Umbilical cord (tissue), 2 donors: ENCODE results near the gene PLXNB3. TPM values are rescaled to one million over a fixed set of nuclear protein-coding genes. Genes with fewer than 3 reads are reported as not detected.
"Not testable (repeated sequence)": the region's sequence is repeated elsewhere in the genome, so short reads cannot be mapped to it uniquely, and the experiment has no call there.

Experiments
- DNase-seq: peaks from one replicate; pipeline ENCODE4 v3.0.0-alpha.2; 2015; ENCODE audit warnings: low spot score
- total RNA-seq: library from RNA; depleted of rRNA; stranded (reverse); fragments of >200 nt; gene quantifications from one replicate; pipeline ENCODE4 v1.2.3, GENCODE V29; 2014; ENCODE audit warnings: low replicate concordance; ENCODE audit not compliant: insufficient read depth

Gene PLXNB3
- total RNA-seq, result 23.6 TPM

DNA sequence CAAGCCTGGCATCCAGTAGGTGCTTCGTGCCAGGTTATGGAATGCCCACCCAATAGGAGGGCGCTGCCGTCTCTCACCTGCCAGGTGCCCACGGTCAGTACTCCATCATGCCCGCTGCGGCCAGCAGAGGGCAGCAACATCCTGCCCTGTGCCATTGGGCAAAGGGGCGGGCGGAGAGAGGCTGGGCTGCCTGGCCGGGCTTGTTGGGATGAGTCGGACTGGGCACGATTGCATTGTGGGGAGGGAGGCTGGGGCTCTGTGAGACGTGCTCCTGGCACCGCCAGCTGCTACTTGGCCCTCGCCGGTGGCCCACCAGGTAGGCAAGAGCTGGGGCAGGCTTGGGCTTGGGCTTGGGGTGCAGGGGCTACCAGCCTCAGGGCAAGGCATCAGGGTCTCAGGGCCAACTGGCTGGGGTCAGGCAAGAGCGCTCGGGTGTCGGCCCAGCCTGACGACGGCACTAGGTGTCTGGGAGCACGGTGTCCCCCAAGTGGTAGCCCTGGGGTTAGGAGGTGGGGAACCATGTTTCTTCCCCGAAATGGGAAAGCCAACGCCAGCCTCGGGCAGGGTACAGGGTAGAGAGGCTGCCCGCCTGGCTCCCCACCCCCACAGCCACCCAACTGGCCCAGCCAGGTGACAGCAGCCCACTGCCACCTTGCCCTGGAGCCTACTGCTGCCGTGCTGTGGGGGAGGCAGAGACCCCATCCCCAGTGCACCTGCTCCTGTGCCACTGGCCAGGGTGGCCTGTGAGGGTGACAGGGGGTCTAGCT, at the start of gene PLXNB3:
PLXNB3 (plus strand) TSS at position 261 of the 767 bp plus-strand sequence. CDS start 1,287 bp downstream, outside the sequence.
- peak; percentile 61 for DNase-seq

DNA sequence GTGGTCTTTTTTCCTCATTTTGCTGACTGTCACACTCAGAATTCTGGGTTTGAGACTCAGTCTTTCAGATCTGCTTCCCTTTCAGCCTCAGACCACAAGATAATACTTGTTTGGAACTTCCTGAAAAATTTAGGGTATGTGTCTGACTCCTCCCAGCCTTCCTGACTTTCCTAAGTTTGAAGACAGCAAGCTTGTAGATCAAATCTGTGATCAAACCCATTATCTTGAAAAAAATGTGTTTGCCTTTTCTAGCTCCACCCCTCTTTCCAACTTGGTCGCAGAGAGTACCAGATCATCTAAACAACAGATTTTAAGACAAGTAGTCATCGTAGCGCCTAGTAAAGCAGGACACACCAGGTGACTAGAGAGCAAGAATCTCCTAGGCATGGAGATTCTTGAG, 49.8 kb upstream of the PLXNB3 start:
- no peak for DNase-seq

DNA sequence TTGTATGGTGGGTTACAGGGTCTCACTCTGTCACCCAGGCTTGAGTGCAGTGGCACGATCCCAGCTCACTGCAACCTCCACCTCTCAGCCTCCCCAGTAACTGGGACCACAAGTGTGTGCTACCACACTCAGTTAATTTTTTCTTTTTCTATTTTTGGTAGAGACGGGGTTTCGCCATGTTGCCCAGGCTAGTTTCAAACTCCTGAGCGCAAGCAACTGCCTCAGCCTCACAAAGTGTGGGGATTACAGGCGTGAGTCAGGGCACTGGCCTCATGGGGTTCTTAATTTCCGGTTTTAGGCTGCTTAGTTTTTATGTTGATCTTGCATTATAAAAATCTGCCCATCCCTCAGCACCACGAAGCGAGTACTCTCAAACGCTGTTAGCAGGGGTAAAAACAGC, 46.6 kb upstream of the PLXNB3 start:
- DNase-seq, result no peak

DNA sequence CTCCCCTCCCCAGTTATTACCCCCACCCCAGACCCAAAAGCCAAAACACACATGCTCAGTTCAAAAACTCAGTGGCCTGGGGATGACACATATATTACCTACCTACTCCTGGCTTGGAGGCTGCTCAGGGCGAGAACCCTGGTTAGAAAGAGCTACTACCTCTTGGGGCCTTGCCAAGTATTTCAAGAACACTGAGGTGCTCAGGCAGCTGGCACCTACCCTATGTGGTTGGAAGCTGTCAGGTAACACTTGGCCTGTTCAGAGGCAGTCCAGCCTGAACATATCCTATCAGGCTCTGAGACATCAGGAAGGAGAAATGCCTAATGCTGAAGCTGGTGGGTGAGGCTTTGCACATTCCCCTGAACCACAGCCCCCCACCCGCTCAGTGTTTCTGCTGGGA, 44.8 kb upstream of the PLXNB3 start:
- DNase-seq, result no peak

DNA sequence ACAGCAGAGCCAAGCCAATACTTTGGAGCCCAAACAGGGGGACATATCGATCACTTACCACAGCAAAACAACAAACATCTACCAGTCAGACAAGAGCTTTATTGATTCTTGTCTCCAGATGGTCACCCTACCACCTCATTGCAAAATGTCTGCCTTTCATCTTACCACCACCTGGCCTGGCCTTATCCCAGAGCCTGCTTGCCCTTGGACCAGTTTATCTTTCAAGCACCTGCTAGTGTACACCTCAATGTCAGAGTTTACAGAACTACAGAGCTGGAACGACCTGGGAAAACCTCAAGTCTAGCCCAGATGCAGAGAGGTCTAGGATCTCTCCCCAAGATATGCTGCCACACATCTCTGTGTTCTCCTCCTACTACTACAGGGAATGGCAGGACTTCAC, 44.3 kb upstream of the PLXNB3 start:
- DNase-seq, result no peak

DNA sequence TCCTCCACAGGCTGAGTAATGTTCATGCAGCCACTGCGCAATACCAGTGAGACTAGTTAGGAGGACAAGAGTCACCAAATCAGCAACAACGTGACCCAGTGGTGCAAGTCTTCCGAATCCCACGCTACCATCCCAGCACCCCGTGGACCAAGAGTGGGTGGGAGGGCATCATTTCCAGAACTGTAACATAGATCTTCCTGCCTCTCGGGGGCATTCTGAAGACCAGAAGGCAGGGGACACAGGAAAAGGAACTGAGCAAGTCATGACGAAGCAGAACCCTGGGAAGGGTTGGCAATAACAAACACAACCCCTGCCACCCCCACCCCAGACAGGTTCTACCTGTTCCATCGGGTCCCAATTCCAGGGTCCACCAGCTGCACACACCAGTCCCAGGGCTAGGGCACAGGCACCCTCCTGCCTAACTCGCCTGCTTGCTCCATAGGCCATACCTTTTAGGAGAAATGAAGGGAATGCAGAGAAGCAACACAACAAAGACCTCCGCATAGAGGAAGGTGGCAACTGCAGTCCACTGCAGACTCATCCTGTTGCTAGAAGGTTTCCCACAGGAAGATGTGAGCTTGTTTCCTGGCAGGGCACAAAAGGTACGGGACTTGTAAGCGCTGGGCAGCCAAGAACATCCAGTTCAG, 41.2 kb upstream of the PLXNB3 start:
- no peak for DNase-seq

DNA sequence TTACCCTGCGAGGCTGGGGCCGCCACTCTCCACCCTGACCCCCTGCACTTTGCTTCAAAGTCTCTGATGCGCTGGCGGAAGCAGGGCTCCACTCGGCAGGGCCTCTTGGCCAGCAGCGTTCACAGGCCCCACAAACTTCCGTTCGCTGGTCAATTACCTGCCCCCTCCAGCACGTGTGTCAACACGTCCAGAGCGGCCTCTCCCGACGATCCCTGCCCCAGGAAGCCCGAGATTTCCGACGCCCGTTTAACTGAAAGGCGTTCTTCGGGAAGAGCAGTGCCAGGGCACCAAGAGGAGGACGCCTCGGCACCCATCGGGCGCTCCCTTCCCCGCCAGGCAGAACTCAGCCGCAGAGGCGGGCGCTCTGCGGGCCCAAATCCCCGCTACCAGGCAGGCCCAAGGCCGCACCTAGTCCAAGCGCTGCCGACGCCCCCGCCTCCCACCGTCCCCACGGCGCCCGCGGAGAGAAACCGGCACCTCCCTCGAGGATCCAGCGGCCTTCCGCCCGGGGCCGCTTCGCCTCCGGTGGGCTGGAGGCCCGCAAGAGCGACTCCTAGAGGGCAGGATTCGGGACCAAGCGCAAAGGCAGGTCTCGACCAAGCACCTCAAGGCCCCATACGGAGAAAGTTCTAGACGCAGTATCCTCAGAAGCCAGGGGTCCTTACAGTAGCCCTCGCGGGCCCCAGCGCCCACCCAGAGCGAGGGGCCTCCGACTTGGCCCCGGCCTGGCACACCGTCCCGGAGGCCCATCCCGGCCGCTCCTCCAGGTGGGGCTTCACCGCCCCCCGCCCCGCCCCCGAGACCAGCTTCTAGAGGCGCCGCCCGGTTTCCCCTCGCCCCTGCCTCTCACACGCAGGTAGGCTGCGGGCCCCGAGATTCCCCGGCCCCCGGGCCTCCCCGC, 40.4 kb upstream of the PLXNB3 start:
- DNase-seq, result peak; percentile 31

DNA sequence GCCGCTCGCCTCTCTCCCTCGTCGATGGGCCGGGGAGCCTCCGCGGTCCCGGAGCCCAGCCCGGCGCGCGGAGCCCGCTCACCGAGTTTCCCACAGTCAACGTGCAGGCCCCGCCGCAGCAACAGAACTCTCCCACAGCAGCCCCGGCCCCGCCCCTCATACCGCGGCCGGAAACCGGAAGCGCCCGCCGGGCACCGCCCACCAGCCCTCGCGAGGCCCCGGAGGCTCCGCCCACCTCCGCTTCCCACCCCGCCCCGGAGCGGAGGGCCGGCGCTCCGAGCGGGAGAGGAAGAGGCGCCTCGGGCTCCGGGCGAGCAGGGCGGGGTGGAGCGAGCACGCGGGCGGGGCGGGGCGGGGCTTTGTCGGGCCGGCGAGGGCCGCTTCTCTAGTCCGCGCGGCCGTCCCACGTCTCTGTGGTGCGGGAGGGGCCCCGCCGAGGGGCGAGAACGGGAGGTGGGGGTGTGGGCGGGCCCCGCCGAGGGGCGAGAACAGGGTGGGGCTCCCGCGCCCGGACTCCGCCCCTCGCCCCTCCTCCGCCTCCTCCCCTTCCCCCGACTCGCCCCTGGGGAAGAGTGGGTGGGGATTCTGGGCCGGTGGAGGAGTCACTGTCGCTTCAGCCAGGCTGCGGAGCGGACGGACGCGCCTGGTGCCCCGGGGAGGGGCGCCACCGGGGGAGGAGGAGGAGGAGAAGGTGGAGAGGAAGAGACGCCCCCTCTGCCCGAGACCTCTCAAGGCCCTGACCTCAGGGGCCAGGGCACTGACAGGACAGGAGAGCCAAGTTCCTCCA, 39.6 kb upstream of the PLXNB3 start, which contains the start of the genes ABCD1 and BCAP31:
ABCD1 (plus strand) TSS at position 605 of the 787 bp plus-strand sequence. CDS start 411 bp downstream, outside the sequence.
BCAP31 (minus strand) TSS at position 136 of the 787 bp plus-strand sequence. CDS start 1,143 bp downstream, outside the sequence.
- DNase-seq, result peak; percentile 90

DNA sequence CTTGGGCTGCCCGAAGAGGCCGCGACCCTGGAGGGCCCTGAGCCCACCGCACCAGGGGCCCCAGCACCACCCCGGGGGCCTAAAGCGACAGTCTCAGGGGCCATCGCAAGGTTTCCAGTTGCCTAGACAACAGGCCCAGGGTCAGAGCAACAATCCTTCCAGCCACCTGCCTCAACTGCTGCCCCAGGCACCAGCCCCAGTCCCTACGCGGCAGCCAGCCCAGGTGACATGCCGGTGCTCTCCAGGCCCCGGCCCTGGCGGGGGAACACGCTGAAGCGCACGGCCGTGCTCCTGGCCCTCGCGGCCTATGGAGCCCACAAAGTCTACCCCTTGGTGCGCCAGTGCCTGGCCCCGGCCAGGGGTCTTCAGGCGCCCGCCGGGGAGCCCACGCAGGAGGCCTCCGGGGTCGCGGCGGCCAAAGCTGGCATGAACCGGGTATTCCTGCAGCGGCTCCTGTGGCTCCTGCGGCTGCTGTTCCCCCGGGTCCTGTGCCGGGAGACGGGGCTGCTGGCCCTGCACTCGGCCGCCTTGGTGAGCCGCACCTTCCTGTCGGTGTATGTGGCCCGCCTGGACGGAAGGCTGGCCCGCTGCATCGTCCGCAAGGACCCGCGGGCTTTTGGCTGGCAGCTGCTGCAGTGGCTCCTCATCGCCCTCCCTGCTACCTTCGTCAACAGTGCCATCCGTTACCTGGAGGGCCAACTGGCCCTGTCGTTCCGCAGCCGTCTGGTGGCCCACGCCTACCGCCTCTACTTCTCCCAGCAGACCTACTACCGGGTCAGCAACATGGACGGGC, 38.8 kb upstream of the PLXNB3 start:
- no peak for DNase-seq

DNA sequence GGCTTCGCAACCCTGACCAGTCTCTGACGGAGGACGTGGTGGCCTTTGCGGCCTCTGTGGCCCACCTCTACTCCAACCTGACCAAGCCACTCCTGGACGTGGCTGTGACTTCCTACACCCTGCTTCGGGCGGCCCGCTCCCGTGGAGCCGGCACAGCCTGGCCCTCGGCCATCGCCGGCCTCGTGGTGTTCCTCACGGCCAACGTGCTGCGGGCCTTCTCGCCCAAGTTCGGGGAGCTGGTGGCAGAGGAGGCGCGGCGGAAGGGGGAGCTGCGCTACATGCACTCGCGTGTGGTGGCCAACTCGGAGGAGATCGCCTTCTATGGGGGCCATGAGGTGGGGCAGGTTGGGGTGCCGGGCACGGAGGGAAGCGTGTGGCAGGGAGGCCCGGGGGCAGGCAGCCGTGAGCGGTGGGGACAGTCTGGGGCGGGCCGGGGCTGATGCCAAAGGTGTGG, 38.2 kb upstream of the PLXNB3 start:
- DNase-seq, result no peak

DNA sequence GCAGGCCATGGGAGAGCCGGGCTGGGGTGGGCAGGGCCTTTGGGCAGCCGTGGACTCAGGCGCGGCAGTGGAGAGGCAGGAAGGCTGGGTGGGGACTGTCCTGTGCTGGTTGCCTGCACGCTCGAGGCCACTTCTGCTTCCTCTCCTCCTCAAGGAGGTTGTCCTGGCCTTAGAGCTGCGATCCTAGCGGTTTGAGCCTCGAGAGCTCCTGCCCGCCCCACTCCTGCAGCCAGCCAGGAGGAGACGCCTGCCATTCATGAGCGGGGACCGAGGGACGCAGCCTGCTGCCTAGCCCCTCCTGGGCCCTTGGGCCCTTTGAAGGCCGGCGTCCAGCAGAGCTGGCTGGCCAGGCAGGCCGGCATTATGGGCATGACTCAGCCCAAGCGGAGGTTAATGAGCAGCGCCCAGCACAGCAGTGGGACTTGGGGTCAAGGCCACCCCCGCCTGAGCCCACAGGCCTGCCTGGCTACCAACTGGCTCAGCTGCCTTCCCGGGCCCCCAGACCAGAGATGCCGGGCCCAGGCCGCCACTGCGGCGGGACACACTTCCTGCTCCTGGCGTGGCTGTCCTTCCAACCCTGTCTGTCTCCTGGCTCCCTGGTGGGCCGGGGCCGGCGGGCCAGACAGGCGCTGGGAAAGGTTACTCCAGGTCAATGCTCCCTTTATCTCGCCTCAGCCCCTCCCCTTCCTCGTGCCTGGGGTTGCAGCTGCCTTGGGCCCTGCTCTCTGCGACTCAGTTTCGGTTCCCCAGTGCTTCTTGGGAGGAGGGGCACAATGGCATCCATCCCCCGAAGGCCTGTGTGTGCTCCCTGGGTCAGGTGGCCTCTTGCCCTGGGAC, 37.5 kb upstream of the PLXNB3 start:
- DNase-seq, result peak; percentile 61

DNA sequence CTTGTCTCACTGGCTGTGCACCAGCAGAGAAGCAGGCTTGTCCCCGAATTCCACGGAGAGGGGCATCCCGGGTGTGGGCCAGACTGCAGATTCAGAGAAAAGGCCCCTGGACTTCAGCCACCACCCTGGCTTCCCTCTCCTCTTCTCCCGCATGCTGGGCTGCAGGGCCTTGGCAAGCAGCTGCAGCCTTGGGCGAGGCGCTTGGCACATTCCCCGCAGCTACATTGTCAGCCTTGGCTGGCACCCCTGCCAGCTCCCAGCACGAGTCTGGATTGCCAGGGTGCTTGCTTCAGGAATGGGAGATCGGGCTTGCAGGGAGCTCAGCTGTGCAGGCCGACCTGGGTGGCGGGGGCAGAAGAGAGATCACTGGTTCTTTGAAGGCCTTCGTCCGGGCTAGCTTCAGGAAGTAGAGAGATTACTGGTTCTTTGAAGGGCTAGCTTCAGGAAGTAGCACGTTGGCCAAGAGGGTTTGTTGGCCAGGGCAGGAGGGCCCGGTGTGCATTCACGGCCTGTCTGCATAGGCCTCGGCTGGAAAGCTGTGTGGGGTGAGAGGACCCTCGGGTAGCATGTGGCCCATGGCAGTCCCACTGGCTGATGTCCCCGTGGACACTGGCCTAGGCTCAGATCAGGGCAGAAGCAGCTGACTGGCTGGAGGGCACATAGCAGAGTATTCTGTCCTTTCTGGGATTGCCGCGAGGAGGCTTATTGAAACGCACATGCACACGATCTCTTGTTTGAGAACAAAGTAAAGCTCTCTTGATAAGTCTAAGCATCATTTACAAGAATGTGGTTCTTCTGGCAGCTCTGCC, 36.7 kb upstream of the PLXNB3 start:
- DNase-seq, result no peak

DNA sequence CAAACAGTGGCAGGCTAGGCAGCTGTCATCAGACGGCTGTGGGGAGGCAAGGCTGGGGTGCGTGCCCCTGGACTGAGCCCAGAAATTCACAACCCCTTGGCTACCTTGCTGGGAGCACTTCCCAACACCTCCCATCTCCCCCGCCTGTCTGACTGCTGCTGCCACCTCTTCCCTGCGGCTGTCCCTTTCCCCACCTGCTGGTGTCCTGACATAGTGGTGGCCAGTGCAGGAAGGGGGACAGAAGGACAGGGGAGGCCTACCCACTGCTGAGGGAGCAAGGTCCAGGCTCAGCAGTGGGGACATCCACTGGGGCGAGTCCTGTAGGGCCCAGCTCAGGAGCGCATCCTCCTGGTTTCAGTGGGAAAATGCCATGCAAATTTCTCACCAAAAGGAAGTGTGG, 36.0 kb upstream of the PLXNB3 start:
- no peak for DNase-seq

DNA sequence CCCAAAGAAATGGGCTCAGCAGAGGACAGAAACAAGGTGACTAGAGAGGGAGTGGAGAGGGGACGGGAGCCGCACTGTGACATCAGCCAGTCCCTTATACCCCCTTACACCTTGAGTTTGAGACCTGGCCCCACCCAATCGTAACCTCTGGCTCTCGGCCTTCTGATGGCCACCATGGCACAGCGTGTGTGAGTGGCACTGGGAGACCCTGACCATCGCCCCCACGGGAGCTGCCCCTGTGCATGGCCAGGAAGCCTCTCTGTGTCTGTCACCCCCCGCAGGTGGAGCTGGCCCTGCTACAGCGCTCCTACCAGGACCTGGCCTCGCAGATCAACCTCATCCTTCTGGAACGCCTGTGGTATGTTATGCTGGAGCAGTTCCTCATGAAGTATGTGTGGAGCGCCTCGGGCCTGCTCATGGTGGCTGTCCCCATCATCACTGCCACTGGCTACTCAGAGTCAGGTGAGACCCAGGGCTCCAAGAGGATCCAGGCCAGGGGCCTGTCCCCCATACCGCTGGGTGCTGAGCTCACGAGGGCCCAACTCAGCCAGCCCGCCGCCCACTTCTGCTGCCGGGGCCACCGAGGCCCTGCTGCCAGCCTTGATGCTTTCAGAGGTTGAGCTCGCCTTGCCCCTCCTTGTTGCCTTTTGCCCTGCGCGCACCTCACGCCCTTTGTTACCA, 35.0 kb upstream of the PLXNB3 start:
- DNase-seq, result no peak

DNA sequence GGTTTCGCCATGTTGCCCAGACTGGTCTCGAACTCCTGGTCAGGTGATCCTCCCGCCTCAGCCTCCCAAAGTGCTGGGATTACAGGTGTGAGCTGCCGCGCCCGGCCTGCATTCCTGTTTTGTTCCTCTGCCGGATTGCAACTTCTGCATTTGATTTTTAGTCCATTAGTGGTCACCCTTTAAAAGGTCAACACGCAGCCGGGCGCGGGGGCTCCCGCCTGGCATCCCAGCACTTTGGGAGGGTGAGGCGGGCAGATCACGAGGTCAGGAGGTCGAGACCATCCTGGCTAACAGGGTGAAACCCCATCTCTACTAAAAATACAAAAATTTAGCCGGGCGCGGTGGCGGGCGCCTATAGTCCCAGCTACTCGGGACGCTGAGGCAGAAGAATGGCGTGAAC, 33.9 kb upstream of the PLXNB3 start:
- not testable (repeated sequence) for DNase-seq

DNA sequence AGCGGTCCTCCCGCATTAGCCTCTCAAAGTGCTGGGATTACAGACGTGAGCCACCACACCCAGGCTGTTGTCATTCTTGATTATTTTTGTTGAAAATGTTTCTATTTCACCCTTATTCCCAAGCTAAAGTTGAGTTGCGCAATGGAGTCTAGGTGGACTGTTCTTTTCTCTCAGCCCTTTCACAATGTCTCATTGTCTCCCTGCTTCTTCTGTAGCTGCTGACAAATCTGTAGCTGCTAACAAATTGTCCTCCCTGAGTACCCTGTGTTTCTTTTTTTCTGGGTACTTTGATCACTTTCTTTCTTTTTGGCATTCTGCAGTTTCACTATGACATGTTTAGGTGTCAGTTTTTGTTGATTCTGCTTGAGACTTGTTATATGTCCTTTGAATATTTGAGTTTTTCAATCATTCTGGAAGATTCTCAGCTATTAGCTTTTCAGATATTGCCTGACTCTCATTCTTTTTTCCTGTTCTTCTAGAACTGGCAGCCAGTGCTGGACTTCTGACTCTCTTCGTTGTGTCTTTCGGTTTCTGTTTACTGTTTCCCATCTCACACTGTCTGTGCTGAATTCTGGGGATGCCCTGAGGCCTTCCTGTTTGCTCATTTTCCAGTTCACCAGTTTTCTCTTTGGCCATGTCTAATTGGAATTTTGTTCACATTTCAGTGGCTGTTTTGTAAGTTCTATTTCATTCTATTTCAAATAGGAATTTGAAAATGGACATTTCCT, 32.8 kb upstream of the PLXNB3 start:
- no peak for DNase-seq

DNA sequence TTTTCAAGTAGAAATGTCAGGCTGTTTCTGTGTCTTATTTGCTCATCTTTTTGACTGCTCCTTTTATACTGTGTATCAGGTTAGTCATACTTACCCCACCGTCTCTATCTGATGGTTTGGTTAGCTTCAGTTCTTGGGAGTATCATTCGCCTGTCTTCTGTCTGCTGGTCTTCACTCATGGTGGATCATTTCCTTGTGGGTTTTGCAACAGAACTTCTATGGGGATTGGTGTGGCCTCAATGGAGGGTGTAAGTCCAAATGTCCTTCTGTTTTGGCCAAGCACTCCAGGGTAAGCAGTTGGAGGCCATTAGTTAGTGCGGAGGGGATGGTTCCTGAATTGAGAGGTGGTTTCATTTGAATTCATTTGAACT, 32.2 kb upstream of the PLXNB3 start:
- no peak for DNase-seq
